ENCODE results near the gene DNAH6. TPM values are rescaled to one million over a fixed set of nuclear protein-coding genes. Genes with fewer than 3 reads are reported as not detected.

The DNAH6 gene
- total RNA-seq, 1 experiment from 2014 or later: 0.39 TPM

DNA sequence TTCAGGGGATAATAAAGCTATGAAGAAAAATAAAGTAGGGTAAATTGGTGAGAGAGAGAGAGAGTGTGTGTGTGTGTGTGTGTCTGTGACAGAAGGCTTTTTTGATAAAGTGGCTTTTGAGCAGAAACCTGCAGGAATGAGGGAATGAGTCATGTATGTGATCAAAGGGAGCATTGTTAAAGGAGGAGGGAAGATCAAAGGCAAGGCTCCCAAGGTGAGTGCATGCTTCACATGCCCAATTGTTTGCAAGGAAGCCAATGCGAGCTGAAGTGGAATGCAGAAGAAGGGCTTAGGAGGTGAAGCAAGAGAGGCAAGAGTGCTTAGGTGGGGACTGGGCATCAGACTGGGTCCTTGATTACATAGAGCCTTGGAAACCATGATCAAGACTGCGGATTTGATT is 96.8 kb downstream of the DNAH6 start (continued):
- TF ChIP-seq, protein P1, sequence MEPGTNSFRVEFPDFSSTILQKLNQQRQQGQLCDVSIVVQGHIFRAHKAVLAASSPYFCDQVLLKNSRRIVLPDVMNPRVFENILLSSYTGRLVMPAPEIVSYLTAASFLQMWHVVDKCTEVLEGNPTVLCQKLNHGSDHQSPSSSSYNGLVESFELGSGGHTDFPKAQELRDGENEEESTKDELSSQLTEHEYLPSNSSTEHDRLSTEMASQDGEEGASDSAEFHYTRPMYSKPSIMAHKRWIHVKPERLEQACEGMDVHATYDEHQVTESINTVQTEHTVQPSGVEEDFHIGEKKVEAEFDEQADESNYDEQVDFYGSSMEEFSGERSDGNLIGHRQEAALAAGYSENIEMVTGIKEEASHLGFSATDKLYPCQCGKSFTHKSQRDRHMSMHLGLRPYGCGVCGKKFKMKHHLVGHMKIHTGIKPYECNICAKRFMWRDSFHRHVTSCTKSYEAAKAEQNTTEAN (CRISPR knock-in tag; IDR thresholded peaks at IDR 0.05): no peak
- TF ChIP-seq, protein P2, sequence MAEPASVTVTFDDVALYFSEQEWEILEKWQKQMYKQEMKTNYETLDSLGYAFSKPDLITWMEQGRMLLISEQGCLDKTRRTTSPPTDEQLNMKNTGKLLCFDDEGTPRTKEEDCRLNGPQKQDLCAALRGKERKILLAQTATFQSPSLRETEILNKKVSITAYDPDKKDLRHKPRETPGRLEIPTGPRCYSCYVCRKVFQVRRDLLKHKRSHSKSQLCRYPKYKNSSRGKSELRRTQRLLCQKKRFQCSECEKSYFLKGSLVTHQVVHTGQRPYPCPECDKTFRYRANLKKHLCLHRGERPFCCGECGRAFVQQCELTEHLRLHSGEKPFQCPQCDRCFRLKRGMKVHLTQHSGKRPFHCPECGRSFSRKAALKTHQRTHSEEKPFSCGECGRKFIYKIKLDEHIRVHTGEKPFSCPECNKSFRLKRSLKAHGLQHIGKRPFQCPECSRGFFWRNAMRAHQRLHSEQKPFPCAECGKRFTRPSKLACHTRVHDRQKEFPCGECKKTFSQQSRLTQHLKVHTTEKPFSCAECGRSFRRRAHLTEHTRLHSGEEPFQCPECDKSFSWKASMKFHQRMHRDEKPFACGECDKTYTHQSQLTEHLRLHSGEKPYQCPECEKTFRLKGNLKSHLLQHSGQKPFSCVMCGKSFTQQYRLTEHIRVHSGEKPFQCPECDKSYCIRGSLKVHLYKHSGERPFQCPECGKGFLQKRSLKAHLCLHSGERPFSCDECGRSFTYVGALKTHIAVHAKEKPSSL (CRISPR knock-in tag; conservative IDR thresholded peaks at IDR 0.05): no peak
- TF ChIP-seq, protein P3, sequence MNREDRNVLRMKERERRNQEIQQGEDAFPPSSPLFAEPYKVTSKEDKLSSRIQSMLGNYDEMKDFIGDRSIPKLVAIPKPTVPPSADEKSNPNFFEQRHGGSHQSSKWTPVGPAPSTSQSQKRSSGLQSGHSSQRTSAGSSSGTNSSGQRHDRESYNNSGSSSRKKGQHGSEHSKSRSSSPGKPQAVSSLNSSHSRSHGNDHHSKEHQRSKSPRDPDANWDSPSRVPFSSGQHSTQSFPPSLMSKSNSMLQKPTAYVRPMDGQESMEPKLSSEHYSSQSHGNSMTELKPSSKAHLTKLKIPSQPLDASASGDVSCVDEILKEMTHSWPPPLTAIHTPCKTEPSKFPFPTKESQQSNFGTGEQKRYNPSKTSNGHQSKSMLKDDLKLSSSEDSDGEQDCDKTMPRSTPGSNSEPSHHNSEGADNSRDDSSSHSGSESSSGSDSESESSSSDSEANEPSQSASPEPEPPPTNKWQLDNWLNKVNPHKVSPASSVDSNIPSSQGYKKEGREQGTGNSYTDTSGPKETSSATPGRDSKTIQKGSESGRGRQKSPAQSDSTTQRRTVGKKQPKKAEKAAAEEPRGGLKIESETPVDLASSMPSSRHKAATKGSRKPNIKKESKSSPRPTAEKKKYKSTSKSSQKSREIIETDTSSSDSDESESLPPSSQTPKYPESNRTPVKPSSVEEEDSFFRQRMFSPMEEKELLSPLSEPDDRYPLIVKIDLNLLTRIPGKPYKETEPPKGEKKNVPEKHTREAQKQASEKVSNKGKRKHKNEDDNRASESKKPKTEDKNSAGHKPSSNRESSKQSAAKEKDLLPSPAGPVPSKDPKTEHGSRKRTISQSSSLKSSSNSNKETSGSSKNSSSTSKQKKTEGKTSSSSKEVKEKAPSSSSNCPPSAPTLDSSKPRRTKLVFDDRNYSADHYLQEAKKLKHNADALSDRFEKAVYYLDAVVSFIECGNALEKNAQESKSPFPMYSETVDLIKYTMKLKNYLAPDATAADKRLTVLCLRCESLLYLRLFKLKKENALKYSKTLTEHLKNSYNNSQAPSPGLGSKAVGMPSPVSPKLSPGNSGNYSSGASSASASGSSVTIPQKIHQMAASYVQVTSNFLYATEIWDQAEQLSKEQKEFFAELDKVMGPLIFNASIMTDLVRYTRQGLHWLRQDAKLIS (CRISPR knock-in tag; IDR thresholded peaks at IDR 0.05; ENCODE audit: borderline replicate concordance): no peak

DNA sequence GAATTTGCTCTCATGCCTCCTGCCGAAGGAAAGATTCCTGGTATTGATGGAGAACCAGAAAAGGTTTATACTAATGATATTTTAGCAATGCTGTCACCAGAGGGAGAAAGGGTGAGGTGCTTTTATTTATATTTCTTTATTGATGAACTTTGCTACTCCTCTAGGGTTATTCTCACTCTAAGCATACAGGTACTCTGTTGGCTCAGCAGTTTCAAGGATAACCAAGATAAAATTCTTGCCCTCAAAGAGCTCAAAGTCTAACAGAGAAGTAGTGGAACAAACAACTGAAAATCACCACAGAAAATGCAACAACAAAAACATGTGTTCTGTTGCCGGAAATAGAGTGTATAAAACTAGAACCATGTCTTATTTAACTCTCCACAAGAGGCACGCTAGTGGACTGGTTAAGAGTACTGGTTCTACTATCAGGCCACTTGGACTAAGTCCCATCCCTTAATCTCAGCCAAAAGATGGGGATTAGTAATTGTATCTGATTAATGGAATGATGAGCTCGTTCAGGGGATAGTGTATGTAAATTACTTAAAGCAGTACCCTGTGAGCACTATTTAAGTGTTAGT is 103.6 kb downstream of the DNAH6 start:
- DNase-seq (ENCODE audit: low spot score) (no peak), ATAC-seq (no peak)
- CTCF ChIA-PET: no interaction called here
- no peaks in the 10 kb centered on the region for H3K36me3 Mint-ChIP-seq
- H3K27ac Mint-ChIP-seq: no peak overlapping the region
- no peak overlapping the region for H3K4me3 Mint-ChIP-seq
- POLR2A ChIA-PET: no interaction called here
- H3K9me3 Mint-ChIP-seq: peaks cover 11% of the 10 kb centered on the region
- no peaks in the 10 kb centered on the region for H3K4me1 Mint-ChIP-seq
- H3K27me3 Mint-ChIP-seq (ENCODE audit: low read depth): no peaks in the 10 kb centered on the region; the same call in 1 of the 2 replicates
- TF ChIP-seq ZNF423 (CRISPR knock-in tag; IDR thresholded peaks at IDR 0.05) (no peak), ESRRA (CRISPR knock-in tag; IDR thresholded peaks at IDR 0.05; ENCODE audit: borderline replicate concordance) (no peak), NR2C2 (CRISPR knock-in tag; IDR thresholded peaks at IDR 0.05) (no peak), RELA (CRISPR knock-in tag; IDR thresholded peaks at IDR 0.05; ENCODE audit: borderline replicate concordance) (no peak), RORB (CRISPR knock-in tag; IDR thresholded peaks at IDR 0.05) (no peak), TEAD1 (CRISPR knock-in tag; IDR thresholded peaks at IDR 0.05) (no peak), ZNF121 (CRISPR knock-in tag; IDR thresholded peaks at IDR 0.05) (no peak), OVOL2 (CRISPR knock-in tag; IDR thresholded peaks at IDR 0.05; ENCODE audit: borderline replicate concordance) (no peak), TCF7 (CRISPR knock-in tag; IDR thresholded peaks at IDR 0.05; ENCODE audit: low read depth) (no peak)
- TF ChIP-seq, protein P4, sequence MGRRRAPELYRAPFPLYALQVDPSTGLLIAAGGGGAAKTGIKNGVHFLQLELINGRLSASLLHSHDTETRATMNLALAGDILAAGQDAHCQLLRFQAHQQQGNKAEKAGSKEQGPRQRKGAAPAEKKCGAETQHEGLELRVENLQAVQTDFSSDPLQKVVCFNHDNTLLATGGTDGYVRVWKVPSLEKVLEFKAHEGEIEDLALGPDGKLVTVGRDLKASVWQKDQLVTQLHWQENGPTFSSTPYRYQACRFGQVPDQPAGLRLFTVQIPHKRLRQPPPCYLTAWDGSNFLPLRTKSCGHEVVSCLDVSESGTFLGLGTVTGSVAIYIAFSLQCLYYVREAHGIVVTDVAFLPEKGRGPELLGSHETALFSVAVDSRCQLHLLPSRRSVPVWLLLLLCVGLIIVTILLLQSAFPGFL (CRISPR knock-in tag; IDR thresholded peaks at IDR 0.05; ENCODE audit: borderline replicate concordance): no peak
- TF ChIP-seq, protein P5, sequence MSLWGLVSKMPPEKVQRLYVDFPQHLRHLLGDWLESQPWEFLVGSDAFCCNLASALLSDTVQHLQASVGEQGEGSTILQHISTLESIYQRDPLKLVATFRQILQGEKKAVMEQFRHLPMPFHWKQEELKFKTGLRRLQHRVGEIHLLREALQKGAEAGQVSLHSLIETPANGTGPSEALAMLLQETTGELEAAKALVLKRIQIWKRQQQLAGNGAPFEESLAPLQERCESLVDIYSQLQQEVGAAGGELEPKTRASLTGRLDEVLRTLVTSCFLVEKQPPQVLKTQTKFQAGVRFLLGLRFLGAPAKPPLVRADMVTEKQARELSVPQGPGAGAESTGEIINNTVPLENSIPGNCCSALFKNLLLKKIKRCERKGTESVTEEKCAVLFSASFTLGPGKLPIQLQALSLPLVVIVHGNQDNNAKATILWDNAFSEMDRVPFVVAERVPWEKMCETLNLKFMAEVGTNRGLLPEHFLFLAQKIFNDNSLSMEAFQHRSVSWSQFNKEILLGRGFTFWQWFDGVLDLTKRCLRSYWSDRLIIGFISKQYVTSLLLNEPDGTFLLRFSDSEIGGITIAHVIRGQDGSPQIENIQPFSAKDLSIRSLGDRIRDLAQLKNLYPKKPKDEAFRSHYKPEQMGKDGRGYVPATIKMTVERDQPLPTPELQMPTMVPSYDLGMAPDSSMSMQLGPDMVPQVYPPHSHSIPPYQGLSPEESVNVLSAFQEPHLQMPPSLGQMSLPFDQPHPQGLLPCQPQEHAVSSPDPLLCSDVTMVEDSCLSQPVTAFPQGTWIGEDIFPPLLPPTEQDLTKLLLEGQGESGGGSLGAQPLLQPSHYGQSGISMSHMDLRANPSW (CRISPR knock-in tag; conservative IDR thresholded peaks at IDR 0.05; ENCODE audit: low read depth): no peak
- TF ChIP-seq, protein P6, sequence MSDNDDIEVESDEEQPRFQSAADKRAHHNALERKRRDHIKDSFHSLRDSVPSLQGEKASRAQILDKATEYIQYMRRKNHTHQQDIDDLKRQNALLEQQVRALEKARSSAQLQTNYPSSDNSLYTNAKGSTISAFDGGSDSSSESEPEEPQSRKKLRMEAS (CRISPR knock-in tag; IDR thresholded peaks at IDR 0.05): no peak
- TF ChIP-seq, protein P1 (CRISPR knock-in tag; IDR thresholded peaks at IDR 0.05): no peak
- TF ChIP-seq, protein P7, sequence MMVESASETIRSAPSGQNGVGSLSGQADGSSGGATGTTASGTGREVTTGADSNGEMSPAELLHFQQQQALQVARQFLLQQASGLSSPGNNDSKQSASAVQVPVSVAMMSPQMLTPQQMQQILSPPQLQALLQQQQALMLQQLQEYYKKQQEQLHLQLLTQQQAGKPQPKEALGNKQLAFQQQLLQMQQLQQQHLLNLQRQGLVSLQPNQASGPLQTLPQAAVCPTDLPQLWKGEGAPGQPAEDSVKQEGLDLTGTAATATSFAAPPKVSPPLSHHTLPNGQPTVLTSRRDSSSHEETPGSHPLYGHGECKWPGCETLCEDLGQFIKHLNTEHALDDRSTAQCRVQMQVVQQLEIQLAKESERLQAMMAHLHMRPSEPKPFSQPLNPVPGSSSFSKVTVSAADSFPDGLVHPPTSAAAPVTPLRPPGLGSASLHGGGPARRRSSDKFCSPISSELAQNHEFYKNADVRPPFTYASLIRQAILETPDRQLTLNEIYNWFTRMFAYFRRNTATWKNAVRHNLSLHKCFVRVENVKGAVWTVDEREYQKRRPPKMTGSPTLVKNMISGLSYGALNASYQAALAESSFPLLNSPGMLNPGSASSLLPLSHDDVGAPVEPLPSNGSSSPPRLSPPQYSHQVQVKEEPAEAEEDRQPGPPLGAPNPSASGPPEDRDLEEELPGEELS (CRISPR knock-in tag; IDR thresholded peaks at IDR 0.05): no peak
- TF ChIP-seq, protein P8, sequence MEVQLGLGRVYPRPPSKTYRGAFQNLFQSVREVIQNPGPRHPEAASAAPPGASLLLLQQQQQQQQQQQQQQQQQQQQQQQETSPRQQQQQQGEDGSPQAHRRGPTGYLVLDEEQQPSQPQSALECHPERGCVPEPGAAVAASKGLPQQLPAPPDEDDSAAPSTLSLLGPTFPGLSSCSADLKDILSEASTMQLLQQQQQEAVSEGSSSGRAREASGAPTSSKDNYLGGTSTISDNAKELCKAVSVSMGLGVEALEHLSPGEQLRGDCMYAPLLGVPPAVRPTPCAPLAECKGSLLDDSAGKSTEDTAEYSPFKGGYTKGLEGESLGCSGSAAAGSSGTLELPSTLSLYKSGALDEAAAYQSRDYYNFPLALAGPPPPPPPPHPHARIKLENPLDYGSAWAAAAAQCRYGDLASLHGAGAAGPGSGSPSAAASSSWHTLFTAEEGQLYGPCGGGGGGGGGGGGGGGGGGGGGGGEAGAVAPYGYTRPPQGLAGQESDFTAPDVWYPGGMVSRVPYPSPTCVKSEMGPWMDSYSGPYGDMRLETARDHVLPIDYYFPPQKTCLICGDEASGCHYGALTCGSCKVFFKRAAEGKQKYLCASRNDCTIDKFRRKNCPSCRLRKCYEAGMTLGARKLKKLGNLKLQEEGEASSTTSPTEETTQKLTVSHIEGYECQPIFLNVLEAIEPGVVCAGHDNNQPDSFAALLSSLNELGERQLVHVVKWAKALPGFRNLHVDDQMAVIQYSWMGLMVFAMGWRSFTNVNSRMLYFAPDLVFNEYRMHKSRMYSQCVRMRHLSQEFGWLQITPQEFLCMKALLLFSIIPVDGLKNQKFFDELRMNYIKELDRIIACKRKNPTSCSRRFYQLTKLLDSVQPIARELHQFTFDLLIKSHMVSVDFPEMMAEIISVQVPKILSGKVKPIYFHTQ (CRISPR knock-in tag; IDR thresholded peaks at IDR 0.05): no peak

Data from WTC11 (cell line).